HG03521 (cell line): ENCODE data around the gene IL1A.
"Not testable (repeated sequence)": the region's sequence is repeated elsewhere in the genome, so short reads cannot be mapped to it uniquely, and the experiment has no call there.

ENCODE experiments used
- ATAC-seq: cut with Tn5 transposase; IDR thresholded peaks from one replicate; pipeline ENCODE4 v1.9.1; 2021; ENCODE audit warnings: mild to moderate bottlenecking, moderate library complexity; ENCODE audit not compliant: unreplicated experiment

The IL1A gene

GRCh38 chr2:112784199-112785189 is at the start of gene IL1A:
TSS of gene IL1A (minus strand) at chr2:112784493. CDS start at chr2:112783770, 723 bp downstream.
- no peak for ATAC-seq

- no peak for ATAC-seq
Observed at GRCh38 chr2:112833976-112834375, 49.7 kb upstream of the IL1A start.

- ATAC-seq = not testable (repeated sequence)
Observed at GRCh38 chr2:112833639-112833931, 49.3 kb upstream of the IL1A start.

DNA sequence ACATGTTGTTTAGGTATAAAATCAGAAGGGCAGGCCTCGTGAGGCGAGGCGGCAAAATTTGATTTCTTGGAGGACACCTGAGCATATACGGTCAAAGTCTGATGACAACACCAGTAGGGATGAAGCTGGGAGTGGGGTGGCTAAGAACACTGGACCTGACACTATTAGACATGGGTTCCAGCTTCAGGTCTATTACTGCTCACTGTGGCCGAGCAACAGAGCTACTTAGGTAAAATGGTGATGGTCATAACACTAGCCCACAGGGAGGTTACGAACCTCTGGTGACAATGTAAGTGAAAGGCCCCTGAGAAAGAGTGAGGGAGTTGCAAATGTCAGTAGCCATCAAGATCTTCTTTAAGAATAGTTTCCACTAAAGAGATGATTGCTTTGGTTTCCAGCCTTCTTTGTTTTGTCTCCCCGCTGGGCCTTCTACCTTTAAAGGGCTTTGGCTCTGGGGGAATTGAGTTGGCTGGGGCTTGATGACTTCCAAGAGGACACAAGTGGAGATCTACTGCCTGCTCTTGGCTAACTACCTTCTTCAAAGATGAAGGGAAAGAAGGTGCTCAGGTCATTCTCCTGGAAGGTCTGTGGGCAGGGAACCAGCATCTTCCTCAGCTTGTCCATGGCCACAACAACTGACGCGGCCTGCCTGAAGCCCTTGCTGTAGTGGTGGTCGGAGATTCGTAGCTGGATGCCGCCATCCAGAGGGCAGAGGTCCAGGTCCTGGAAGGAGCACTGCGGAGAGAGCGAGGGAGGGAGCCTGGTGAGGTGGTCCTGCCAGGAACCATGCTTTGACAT is 48.7 kb upstream of the IL1A start:
- no peak for ATAC-seq

DNA sequence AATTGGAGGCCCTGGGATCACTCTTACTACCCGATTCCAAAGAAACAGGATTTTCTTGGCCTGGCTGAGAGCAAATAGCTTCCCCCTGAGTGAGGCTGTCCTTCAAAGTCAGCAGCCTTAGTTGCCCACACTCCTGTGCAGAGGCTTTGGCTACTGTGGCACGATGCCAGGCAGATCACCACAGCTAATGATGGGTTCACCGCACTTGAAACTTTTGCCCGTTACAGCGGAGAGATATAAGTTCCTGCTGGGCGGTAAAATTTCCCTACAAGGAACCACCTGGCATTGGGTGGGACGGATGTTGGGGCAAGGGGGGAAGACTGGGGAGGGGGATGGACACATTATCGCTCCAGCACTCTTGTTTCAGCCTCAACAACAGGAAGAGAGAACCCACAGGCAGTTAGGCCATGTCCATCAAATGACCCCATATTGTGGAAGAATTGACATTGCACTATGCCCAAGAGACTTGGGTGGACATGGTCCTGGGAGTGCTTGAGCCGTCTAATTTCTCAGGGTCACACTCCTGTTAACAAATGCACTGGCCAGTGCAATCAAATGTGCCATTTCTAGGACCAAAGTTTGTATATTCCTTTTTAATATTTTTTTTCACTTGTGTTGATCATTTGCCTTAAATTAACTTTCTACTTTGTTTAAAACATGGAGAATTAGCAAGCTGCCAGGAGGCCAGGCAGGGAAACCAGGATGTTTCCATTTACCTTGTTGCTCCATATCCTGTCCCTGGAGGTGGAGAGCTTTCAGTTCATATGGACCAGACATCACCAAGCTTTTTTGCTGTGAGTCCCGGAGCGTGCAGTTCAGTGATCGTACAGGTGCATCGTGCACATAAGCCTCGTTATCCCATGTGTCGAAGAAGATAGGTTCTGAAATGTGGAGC is 47.9 kb upstream of the IL1A start:
- ATAC-seq = no peak

DNA sequence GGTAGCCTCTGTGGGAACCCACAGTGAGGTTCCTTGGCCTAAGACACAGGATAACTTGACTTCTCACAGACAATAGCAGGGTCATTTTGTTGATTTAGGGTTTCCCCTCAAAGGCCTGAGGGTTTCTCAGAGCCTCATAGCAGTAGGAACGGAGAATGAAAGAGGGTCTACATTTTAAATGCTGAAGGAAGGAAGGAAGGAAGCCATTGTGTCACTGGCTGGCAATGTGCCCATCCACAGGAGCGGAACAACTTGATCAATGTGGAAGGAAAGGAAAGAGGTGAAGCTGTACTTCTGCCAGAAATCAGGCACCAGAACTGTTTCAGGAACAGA is 47.2 kb upstream of the IL1A start:
- ATAC-seq = no peak

GRCh38 chr2:112830682-112831512 is 46.6 kb upstream of the IL1A start:
- no peak for ATAC-seq

DNA sequence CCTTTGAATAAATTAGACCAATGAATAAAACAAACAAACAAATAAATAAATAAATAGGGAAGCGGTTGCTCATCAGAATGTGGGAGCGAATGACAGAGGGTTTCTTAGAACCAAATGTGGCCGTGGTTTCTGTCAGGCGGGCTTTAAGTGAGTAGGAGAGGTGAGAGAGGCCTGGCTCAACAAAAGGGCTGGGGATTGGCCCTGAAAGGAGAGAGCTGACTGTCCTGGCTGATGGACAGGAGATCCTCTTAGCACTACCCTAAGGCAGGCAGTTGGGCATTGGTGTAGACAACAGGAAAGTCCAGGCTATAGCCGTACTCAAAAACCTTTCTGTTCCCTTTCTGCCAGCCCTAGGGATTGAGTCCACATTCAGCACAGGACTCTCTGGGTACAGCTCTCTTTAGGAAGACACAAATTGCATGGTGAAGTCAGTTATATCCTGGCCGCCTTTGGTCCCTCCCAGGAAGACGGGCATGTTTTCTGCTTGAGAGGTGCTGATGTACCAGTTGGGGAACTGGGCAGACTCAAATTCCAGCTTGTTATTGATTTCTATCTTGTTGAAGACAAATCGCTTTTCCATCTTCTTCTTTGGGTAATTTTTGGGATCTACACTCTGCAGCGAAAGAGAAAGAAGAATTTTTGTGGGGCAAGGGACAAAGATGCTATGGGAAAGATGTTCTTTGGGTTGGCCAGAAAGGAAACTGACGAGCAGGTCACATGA is 45.8 kb upstream of the IL1A start:
- ATAC-seq = no peak

- ATAC-seq = no peak
Observed at GRCh38 chr2:112829101-112829960, 45.0 kb upstream of the IL1A start.

- ATAC-seq = no peak
Observed at GRCh38 chr2:112828251-112828691, 44.0 kb upstream of the IL1A start.

GRCh38 chr2:112827604-112828185 is 43.4 kb upstream of the IL1A start:
- no peak for ATAC-seq

DNA sequence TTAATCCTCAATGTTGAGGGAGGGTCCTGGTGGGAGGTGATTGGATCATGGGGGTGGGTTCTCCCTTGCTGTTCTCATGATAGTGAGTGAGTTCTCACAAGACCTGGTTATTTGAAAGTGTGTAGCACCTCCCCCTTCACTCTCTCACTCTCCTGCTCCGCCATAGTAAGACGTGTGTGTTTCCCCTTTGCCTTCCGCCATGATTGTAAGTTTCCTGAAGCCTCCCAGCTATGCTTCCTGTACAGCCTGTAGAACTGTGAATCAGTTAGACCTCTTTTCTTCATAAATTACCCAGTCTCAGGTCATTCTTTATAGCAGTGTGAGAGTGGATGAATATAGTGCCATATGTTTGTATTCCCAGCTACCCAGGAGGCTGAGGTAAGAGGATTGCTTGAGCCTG is 42.7 kb upstream of the IL1A start:
- ATAC-seq = no peak

- no peak for ATAC-seq
Observed at GRCh38 chr2:112825706-112826105, 41.4 kb upstream of the IL1A start.

GRCh38 chr2:112824694-112825085 is 40.4 kb upstream of the IL1A start:
- ATAC-seq = no peak

DNA sequence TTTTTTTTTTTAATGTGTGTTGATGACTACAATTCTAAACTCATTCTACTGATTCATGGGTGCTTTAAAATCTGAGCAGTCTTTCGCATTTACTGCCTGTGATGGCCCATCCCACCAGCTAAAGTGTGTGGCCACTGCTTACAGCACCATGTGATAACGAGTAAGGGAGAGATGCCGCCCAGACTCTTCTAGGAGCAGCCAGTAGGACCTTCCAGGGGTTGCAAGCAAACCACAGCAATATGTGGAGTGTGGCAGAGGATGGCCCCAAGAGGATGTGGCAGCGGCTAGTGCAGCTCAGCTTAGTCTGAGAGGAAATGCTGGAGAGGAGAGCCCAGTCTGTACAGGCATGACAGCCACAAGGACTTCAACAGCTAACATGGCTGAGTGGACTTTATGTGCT is 37.4 kb upstream of the IL1A start:
- ATAC-seq = no peak

DNA sequence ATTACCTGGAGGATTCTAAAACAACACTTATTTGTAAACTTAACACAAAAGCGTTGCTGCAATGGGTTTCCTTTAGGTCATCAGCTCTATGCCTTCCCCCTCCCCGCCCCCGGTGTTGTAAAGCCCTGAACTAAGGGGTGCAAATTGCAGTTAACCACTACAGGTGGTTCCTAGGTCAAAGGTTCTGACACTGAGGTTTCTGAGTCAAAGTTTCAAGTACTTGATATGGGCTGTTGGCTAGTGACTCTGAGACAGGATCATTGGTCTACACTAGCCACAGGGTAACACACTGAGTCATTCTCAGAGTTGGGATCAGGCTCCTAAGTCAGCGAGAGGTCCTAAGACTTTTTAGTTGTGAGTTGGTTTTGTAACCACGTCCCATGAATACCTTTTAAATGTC is 36.8 kb upstream of the IL1A start:
- peak; percentile 79 for ATAC-seq

GRCh38 chr2:112820343-112820742 is 36.0 kb upstream of the IL1A start:
- ATAC-seq = no peak

GRCh38 chr2:112819081-112819480 is 34.8 kb upstream of the IL1A start:
- no peak for ATAC-seq
